Upper lobe of right lung (tissue), 1 donor: ENCODE data around the gene NWD2. TPM values are rescaled to one million over a fixed set of nuclear protein-coding genes. Genes with fewer than 3 reads are reported as not detected.
"Not testable (repeated sequence)": the region's sequence is repeated elsewhere in the genome, so short reads cannot be mapped to it uniquely, and the experiment has no call there.

Experiments
- ATAC-seq: fragments of 200-7000 bp; cut with Tn5 transposase; one replicate; pipeline ENCODE4 v1.9.1; 2020; ENCODE audit warnings: mild to moderate bottlenecking, moderate library complexity
- DNase-seq: peaks from one replicate; pipeline ENCODE4 v3.0.0-alpha.2; 2020
- H3K27ac ChIP-seq: fragments of 200-600 bp; one replicate; pipeline ENCODE4 v1.8.0; 2022
- H3K27me3 ChIP-seq: fragments of 200-600 bp; one replicate; pipeline ENCODE4 v1.8.0; 2022; ENCODE audit warnings: mild to moderate bottlenecking
- H3K36me3 ChIP-seq: fragments of 200-600 bp; one replicate; pipeline ENCODE4 v1.8.0; 2022
- H3K4me1 ChIP-seq: fragments of 200-600 bp; one replicate; pipeline ENCODE4 v1.8.0; 2022
- H3K4me3 ChIP-seq: fragments of 200-600 bp; one replicate; pipeline ENCODE4 v1.8.0; 2022; ENCODE audit warnings: mild to moderate bottlenecking
- H3K9me3 ChIP-seq: fragments of 200-600 bp; one replicate; pipeline ENCODE4 v1.8.0; 2022
- intact Hi-C: fragments of 100-400 bp; cut with DNase I; formaldehyde crosslinking; loops from one replicate; pipeline ENCODE4 v1.11.0; 2022
- long read RNA-seq: library from polyadenylated mRNA; unstranded; transcript quantifications from one replicate; pipeline ENCODE4 v2.0.0, GENCODE V29; 2021
- total RNA-seq: library from RNA; stranded (reverse); fragmentation: NEBNext Ultra II Directional; extraction: Animal tissue kit (Norgen Biotek cat#: 25700); gene quantifications from one replicate; pipeline ENCODE4 v1.2.1, GENCODE V29; 2021
- TF ChIP-seq, protein P1 (sequence below): fragments of 200-600 bp; IDR thresholded peaks from one replicate; pipeline ENCODE4 v1.8.0; 2022; ENCODE audit warnings: antibody characterized with exemption
- donor health status: DM: no; HTN: yes; CAD: no; lungs with severe emphysema.

The NWD2 gene, protein sequence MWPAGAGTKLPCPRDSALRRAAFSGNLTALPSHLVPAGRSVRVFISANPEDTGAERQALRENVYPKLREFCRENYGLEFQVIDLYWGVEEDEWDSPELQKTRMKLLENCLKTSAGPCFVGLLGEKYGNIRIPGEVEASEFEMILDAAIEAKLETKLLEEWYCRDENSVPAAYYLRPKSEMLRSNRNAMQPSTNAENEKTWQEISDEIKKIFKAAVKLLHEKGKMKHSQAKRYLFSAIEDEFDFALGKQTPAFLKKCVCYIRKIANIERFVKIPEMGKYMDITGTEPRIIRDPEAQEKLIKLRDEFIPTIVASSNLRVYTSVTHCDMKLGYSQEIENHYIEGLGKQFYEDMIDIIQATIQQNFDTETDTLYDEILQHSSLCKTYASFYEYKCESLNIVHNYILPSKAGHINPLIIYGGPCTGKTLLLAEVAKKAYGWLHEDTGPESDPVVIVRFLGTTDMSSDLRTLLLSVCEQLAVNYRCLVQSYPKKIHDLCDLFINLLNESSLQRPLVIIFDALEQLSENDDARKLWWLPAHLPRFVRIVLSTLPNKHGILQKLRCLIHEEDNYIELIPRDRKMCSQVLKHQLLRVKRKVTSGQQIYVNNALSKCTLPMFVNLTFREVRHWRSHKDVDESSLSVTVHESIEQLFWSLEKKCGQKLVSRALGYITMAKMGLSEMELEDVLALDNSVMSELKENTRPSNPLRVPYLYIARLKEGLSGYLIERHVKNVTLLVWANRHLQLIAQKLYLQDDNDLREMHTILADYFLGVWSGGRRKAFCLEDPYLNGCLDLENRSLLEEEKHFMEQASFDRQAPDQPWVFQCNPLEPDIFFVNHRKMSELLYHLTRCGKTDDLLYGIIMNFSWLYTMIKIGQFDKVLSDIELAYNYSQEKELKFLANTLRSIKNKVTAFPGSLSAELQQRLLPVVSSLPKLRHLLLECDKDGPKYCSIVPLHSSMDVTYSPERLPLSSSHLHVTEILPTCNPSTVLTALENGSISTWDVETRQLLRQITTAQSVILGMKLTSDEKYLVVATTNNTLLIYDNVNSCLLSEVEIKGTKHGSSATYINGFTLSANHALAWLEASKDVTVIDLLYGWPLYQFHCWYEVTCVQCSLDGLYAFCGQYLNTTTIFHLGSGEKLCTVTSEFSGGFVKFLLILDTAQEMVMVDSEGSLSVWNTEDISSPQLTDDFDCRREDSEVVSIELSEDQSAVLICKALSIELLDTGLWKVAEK (N-terminal part only)
- not detected for total RNA-seq
- long read RNA-seq = 0 reads

DNA sequence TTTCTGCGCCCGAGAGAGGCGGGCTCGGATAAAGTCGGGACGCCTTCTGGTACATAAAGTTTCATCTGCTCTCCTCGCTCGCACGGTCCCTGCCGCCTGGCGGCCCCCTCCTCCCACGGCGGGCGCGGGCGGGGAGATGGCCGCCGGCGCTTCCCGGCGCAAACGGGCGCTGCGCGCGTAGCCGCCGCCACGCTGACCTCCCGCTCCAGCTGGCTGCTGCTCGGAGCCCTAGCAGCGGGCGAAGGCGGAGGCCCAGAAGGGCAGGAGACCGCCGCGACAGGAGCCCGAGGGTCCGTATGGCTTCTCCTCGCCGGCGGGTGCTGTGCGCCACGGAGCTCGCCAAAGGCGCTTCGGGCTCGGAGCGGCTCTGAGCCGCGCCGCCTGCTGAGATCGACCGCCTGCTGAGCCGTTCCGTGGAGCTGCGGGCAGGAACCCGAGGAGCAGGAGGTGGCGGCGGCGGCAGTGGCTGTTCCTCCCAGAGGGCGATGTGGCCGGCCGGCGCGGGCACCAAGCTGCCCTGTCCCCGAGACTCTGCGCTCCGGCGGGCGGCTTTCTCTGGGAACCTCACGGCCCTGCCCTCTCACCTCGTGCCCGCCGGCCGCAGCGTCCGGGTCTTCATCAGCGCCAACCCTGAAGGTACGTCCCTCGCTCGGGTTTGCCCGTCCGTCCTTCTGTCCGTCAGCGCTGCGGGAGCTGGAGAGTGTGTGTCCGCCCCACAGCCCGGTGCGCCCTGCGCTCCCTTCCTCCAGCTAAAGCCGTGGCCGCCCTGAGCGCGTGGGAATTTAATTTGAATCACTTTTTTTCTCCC, at the start of gene NWD2:
TSS of gene NWD2 (plus strand) at position 161 of the 808 bp plus-strand sequence. CDS start at position 486, 325 bp downstream.
- DNase-seq (no peak), ATAC-seq (peak; percentile 29)
- Histone ChIP-seq H3K36me3 (no peaks in the 10 kb centered on the region), H3K4me3 (no peak within 1 kb of the TSS), H3K4me1 (no peaks in the 10 kb centered on the region), H3K27ac (no peak within 1 kb of the TSS), H3K27me3 (peaks cover 37% of the 10 kb centered on the region), H3K9me3 (no peaks in the 10 kb centered on the region)
- TF ChIP-seq, protein P1, sequence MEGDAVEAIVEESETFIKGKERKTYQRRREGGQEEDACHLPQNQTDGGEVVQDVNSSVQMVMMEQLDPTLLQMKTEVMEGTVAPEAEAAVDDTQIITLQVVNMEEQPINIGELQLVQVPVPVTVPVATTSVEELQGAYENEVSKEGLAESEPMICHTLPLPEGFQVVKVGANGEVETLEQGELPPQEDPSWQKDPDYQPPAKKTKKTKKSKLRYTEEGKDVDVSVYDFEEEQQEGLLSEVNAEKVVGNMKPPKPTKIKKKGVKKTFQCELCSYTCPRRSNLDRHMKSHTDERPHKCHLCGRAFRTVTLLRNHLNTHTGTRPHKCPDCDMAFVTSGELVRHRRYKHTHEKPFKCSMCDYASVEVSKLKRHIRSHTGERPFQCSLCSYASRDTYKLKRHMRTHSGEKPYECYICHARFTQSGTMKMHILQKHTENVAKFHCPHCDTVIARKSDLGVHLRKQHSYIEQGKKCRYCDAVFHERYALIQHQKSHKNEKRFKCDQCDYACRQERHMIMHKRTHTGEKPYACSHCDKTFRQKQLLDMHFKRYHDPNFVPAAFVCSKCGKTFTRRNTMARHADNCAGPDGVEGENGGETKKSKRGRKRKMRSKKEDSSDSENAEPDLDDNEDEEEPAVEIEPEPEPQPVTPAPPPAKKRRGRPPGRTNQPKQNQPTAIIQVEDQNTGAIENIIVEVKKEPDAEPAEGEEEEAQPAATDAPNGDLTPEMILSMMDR = no peak
- intact Hi-C loops = no loop called here

DNA sequence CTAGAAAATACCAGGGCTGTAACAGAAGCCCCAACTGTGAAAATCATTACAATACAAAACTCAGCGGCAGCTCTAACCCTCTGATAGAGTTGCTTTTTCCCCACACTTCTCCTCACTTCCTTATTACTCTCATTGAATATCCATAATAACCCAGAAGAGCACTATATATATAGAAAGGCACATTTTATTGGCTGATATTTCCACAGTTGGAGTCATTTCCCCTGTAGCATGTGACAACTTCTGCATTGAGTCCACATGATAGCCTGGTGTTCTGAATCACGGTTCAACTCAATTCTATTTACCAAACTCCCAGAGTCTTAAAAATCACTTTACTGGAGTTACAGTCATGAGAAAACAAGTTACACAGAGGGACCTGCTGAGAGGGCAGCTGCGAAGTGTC, 46.6 kb upstream of the NWD2 start:
- Histone ChIP-seq H3K9me3 (no peaks in the 10 kb centered on the region), H3K27ac (no peak overlapping the region), H3K27me3 (no peaks in the 10 kb centered on the region), H3K36me3 (no peaks in the 10 kb centered on the region), H3K4me1 (no peaks in the 10 kb centered on the region), H3K4me3 (no peak overlapping the region)
- intact Hi-C loops = no loop called here
- TF ChIP-seq, protein P1 = no peak
- ATAC-seq = no peak
- DNase-seq = no peak

GRCh38 chr4:37204740-37205139, 39.8 kb upstream of the NWD2 start:
- ATAC-seq, H3K4me3 ChIP-seq, intact Hi-C loops, H3K36me3 ChIP-seq, H3K4me1 ChIP-seq, H3K27me3 ChIP-seq, H3K27ac ChIP-seq, H3K9me3 ChIP-seq, DNase-seq: not testable (repeated sequence)

DNA sequence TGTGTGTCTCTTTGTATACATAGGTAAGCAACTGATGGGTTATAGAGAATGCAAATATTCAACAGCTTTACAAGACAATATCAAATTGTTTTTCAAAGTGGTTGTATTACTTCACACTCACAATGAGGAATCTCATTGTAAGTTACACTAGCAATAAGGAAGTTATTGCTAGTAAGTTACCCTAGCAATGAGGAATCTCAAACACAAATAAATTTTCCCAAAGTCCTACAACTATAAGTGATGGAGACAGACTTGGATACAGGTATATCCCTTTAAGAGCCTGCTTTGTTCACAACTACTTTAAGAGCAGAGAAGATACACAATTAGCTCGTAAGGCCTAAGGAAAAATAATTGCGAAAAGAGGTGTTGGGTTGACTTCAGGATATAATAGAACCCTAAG, 28.3 kb upstream of the NWD2 start:
- H3K9me3 ChIP-seq = no peaks in the 10 kb centered on the region
- H3K4me1 ChIP-seq = no peaks in the 10 kb centered on the region
- H3K27me3 ChIP-seq = no peaks in the 10 kb centered on the region
- intact Hi-C loops = no loop called here
- TF ChIP-seq, protein P1 = no peak
- ATAC-seq (no peak), DNase-seq (no peak)
- no peaks in the 10 kb centered on the region for H3K36me3 ChIP-seq
- no peak overlapping the region for H3K27ac ChIP-seq
- H3K4me3 ChIP-seq = no peak overlapping the region

DNA sequence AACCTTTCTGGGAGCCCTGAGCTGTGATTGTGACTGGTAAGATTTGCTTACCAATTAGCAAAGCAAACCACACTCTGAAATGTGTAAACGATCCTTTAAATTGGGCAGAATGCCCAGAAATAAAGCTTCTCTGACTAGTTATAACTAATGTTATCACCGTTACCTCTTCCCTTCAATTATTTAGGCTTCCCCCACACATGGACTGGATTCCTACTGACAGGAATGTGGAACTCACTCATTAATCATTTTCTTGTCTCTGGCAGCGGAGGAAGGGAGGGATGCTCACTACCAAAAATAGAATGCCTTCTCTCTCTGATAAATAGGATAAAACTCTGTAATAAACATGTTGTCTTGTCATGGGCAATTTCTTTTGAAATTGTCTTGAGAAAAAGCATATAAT, 25.3 kb upstream of the NWD2 start:
- Histone ChIP-seq H3K4me3 (no peak overlapping the region), H3K27me3 (no peaks in the 10 kb centered on the region), H3K36me3 (no peaks in the 10 kb centered on the region), H3K9me3 (no peaks in the 10 kb centered on the region), H3K4me1 (no peaks in the 10 kb centered on the region), H3K27ac (no peak overlapping the region)
- intact Hi-C loops = no loop called here
- ATAC-seq = no peak
- no peak for DNase-seq
- TF ChIP-seq, protein P1 = no peak
